GM18951 (cell line): ENCODE measurements around the gene TFB2M.
"Not testable (repeated sequence)": the region's sequence is repeated elsewhere in the genome, so short reads cannot be mapped to it uniquely, and the experiment has no call there.

Experiments
- POLR2A ChIP-seq: IDR thresholded peaks from 4 replicates; pipeline ENCODE4 v1.6.1; 2011; ENCODE audit warnings: mild to moderate bottlenecking; ENCODE audit not compliant: insufficient read length, insufficient read depth; ENCODE audit errors: extremely low read depth
- in situ Hi-C: fragments of 300-500 bp; cut with MboI; formaldehyde crosslinking; loops from one replicate; pipeline ENCODE4 v1.12.0; 2022; ENCODE audit warnings: low sequenced_read_pairs, mixed read lengths, inconsistent platforms; ENCODE audit not compliant: unreplicated experiment

TFB2M gene

DNA sequence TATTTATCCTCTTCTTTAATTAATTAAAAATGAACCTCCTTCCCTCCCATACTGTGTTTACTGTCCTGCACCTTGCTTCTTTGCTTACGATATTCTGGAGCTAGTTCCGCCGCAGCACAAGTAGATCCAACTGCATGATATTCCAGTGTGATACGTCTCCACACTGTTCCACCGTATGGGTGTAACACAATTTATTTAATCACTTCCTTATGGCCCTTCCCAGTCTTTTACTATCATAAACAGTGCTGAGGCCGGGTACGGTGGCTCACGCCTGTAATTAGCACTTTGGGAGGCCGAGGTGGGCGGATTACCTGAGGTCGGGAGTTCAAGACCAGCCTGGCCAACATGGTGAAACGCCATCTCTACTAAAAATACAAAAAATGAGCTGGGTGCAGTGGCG is 25.9 kb upstream of the TFB2M start:
- in situ Hi-C loops: no loop called here
- TF ChIP-seq POLR2A: no peak

DNA sequence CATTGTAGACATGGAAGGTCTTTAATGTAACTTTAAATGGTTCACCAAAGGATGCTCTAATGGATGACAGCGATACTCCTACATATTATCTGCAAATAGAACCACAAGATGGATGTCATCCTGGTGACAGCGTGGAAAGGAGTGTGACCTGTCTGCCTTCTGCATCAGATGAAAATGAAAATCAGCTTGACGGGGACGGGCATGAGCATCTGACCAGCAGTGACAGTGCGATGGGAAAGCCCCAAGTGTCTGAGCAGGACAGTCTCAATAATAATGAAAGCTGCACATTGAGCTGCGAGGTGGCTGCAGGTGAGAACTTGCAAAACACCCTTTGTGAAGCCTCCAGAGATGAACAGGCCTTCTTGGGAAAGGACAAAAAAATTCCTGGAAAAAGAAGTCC is 25.4 kb upstream of the TFB2M start:
- TF ChIP-seq POLR2A: peak; percentile 23
- in situ Hi-C loops: no loop called here

DNA sequence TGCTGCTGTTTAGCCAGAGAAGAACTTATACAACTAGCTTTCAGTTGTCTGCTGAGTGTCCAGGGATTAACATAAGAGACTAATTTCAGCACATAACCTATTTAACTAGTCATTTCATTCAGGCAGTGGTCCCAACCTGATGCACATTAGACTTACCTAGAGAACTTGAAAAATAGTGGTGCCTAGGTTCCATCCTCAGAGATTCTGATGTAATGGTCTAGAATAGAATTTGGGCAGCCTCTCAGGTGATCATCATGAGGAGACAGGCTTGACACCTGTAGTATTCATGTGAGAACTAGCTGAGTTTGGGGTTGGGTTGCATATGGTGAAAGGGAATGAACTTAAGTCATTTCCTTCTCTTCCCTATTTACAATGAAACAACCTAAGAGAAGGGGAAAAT is 25.0 kb upstream of the TFB2M start:
- in situ Hi-C loops: no loop called here
- TF ChIP-seq POLR2A: no peak

DNA sequence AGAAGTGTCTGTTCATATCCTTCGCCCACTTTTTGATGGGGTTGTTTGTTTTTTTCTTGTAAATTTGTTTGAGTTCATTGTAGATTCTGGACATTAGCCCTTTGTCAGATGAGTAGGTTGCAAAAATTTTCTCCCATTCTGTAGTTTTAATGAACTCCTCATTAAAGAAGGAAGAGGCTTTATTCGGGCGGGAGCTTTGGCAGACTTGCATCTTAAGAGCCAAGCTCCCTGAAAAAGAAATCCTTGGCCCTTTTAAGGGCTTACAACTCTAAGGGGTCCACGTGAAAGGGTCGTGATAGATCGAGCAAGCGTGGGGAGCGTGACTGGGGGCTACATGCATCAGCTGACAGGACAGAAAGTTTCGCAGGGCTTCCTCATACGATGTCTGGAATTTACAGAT is 23.9 kb upstream of the TFB2M start:
- in situ Hi-C loops: not testable (repeated sequence)

DNA sequence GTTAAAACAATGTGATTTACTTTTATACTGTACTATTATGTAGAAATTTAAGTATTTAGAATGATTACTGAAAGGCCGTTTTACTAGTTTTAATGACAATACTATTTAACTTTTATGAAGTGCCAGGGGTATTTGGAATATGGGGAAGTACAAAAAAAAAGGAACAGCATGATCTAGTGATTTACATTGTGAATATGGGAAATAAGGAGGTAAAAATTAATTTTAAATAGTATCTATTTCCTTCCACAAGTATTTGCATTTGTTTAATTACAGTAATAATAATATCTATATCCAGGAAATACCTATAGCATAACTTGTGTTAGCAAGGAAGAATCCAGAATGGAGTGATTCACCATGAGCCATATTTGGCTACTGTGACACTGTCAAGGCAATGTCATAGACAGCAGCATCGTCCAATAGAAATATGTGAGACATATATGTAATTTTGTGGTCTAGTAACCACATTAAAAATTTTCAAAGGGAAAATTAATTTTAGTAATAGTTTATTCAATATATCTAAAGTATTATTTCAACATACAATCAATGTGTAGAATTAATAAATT is 22.2 kb upstream of the TFB2M start:
- in situ Hi-C loops: no loop called here
- TF ChIP-seq POLR2A: no peak

DNA sequence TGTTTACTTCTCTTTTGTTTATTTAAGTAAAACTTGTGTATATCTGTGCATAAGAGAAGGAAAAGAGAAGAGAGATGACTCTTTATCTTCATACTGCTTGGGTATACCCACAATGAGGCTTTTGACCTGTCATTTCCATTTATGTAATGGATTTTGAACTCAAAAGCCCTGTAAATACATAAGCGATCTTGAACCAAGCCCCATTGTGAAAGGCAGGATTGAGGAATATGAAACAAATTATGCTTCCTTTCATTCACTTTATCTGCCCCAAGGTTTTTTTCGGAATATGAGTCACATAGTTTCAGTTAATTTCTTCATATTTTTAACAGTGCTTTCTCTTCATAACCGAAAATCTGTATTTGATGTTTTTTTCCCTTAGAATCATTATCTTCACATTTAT is 21.5 kb upstream of the TFB2M start:
- in situ Hi-C loops: no loop called here
- TF ChIP-seq POLR2A: no peak

DNA sequence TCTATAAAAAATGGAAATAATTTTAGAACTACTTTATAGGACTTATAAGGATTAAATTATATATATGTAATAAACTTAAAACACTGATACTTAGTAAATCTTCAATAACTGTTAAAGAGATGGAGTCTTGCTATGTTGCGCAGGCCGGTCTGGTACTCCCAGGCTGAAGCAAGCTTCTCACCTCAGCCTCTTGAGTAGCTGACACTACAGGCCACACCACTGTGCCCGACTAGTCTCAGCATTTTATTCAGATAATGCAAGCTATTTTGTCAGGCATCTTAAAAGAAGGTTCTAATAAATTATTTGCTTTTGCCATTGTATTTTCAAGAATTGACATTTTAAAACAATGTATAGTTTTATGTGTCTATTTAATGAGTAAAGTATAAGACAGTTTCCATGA is 21.0 kb upstream of the TFB2M start:
- in situ Hi-C loops: no loop called here
- no peak for TF ChIP-seq POLR2A

DNA sequence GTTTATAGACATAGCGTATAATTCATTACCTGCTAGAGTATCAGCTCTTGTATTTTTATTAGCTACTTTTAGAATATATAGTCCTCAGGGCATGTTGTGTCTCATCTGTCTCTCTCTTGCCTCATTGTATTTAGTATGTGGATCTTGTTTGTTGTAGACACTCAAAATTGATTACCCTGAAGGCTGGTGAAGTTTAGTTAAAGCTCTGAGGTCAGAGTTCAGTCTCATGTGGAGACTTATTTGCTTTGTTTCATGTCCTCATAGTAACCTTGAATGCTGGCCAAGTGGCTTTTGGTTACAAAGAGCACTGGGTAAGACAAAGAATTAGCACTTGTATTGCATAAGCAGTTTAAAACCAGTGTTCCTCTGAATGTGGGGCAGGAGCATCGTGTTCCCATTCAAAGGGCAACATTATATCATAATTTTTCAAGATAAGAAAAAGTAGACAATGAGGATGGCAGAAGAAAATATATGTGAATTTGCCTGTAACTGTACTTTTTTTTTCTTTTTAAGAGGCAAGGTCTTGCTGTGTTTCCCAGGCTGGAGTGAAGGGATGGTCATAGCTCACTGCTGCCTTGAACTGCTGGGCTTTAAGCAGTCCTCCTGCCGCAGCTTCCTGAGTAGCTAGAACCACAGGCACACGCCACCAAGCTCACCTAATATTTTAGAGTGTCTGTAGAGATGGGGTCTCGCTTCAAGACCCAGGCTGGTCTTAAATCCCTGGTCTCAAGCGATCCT is 17.6 kb upstream of the TFB2M start:
- no peak for TF ChIP-seq POLR2A
- in situ Hi-C loops: no loop called here

DNA sequence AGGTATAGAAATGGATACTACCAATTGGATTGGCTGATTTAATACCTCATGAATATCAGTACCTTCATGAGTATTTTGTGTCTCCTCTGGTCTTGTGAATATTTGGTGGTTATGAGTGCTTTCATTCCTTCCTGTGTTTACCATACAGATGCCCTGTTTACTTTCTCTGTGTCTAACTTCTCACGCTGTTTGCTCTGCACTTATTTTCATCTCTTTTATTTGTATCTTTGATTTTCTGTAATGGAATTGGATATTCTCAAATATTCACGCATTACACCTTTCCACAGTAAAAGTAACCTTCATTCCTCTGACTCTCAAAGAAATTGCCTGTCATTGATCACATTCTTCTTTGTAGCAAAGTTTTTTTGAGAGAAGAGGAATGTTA is 17.0 kb upstream of the TFB2M start:
- in situ Hi-C loops: no loop called here
- TF ChIP-seq POLR2A: no peak

DNA sequence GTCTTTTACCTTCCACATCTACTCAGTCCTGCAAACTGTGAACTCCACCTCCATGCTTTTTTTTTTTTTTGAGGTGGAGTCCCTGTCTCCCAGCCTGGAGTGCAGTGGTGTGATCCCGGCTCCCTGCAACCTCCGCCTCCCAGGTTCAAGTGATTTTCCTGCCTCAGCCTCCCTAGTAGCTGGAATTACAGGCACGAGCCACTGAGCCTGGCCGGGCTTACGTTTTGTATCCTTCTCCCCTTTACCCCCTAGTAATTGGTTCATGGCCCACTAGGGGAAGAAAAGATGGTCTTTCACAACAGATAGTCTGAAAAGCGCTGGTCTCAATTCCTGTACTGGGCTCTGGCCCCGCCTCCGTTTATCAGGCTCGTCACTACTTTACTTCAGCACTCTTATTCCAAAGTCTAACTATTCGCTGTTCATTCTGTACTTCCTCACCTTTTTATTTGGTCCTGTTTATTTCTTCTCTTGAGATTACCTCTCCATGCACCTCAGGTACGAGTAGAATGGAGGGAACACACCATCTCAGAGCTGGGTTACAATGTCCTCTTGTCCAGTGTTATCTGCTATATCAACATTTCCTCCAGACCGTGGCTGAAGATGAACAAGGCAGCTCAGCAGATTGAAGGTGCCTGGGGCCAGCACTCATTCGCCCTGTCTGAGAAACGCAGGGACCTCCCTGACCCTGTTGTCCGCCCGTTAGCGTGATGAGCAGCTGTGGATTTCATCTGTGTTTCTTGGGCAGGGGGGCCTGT is 16.4 kb upstream of the TFB2M start:
- TF ChIP-seq POLR2A: no peak
- in situ Hi-C loops: no loop called here

DNA sequence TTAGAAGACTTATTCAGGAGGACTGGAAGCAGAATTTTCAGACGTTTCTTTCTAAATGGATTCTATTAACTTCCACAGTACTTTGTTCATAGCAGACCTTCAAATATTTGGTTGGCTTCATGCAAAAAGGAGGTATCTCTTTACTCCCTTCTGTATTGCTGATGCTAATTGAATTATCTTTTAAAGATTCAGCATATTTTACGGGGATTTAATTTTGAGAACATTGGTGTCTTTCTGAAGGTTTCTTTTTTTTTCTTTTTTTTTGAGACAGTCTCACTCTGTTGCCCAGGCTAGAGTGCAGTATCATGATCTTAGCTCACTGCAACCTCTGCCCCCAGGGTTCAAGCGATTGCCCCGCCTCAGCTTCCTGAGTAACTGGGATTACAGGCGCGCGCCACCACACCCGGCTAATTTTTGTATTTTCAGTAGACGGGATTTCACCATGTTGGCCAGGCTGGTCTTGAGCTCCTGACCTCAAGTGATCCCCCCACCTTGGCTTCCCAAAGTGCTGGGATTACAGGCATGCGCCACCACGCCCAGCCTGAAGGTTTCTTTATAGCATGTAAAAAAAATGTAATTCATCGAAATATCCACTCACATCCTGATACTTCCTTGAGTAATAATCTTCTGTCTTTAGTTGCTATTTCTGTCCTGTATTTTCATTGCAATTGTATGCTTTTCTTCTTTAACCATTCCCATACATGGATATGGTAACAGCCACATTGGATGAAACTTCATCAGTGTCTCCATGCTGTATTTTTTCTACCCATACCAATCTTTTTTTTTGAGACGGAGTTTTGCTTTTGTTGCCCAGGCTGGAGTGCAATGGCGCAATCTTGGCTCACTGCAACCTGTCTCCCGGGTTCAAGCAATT is 14.7 kb upstream of the TFB2M start:
- no peak for TF ChIP-seq POLR2A
- in situ Hi-C loops: no loop called here

DNA sequence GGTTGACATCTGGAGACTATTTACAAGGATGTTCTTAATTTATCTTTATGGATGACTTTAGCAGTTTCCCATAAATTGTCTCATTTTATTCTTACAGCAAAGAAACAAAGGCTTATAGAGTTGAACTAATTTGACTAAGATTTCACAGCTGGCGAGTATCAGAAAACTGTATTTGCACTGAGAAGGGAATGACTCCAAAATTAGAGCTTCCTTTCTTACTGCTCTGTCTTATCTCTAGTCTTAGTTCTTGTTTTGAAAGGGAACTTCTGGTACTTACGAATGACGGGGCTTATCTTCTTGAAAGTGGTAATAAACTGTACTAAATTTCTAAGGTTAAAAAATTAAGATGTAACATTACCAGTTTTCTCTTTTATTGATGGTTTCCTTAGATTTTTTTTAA is 13.8 kb upstream of the TFB2M start:
- in situ Hi-C loops: no loop called here
- no peak for TF ChIP-seq POLR2A

DNA sequence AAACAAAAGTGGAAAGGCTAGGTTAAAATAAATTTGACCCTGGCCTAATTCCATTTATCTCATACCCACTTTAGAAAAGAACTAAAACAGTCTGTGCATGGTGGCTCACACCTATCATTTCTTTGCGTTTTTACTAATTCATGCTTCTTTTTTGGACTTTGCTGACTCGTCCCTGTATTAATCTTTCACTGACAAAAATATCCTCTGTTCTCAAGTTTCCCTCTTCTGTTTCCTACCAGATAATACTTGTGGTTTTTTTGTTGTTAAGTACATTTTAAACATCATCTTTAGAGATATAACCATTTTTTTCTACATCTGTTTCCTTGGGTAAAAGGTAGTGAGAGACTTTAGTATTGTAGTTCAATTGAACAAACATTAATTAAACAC is 11.7 kb upstream of the TFB2M start:
- in situ Hi-C loops: no loop called here
- TF ChIP-seq POLR2A: no peak
